Natural killer cell treated with Interleukin-12 subunit alpha and Interleukin-12 subunit beta and Interleukin-15 and Interleukin-18, amount 100 ng/mL, for 72 hours (primary cell): ENCODE data around the gene ARL10. TPM values are rescaled to one million over a fixed set of nuclear protein-coding genes. Genes with fewer than 3 reads are reported as not detected.
"Not testable (repeated sequence)": the region's sequence is repeated elsewhere in the genome, so short reads cannot be mapped to it uniquely, and the experiment has no call there.

Source experiments
- ATAC-seq, 2 donors: fragments of 150-1000 bp; cut with Tn5 transposase in 1 of 2; sonication (Bioruptor Pico), chemical (Tn5 transposase) in 1 of 2; 2 replicates each; pipeline ENCODE4 v1.10.0; 2021
- DNase-seq: peaks from one replicate; pipeline ENCODE4 v3.0.0; 2022; ENCODE audit warnings: low spot score
- H3K27ac Mint-ChIP-seq, 2 donors: 1 replicate in 1 of 2; 2 replicates in 1 of 2; pipeline ENCODE4 v1.8.0; 2022; ENCODE audit warnings: mixed read lengths in 2 of 2, mild to moderate bottlenecking in 1 of 2, moderate library complexity in 1 of 2
- H3K27me3 Mint-ChIP-seq, 2 donors: 1 replicate in 1 of 2; 2 replicates in 1 of 2; pipeline ENCODE4 v1.8.0; 2022; ENCODE audit warnings: mixed read lengths in 2 of 2
- H3K36me3 Mint-ChIP-seq: one replicate; pipeline ENCODE4 v1.8.0; 2022; ENCODE audit warnings: mixed read lengths
- H3K4me1 Mint-ChIP-seq, 2 donors: 1 replicate in 1 of 2; 2 replicates in 1 of 2; pipeline ENCODE4 v1.8.0; 2022; ENCODE audit warnings: low read depth in 2 of 2, mixed read lengths in 2 of 2, mild to moderate bottlenecking in 1 of 2
- H3K4me3 Mint-ChIP-seq: one replicate; pipeline ENCODE4 v1.8.0; 2022; ENCODE audit warnings: mixed read lengths
- H3K9me3 Mint-ChIP-seq: 2 replicates; pipeline ENCODE4 v1.8.0; 2022; ENCODE audit warnings: mixed read lengths
- total RNA-seq, 2 donors: library from RNA; stranded (reverse); gene quantifications; one replicate each; pipeline ENCODE4 v1.2.3, GENCODE V29; 2022

ARL10 gene
- total RNA-seq, 2 donors from 2014 or later, result 8.1 to 12.9 TPM

DNA sequence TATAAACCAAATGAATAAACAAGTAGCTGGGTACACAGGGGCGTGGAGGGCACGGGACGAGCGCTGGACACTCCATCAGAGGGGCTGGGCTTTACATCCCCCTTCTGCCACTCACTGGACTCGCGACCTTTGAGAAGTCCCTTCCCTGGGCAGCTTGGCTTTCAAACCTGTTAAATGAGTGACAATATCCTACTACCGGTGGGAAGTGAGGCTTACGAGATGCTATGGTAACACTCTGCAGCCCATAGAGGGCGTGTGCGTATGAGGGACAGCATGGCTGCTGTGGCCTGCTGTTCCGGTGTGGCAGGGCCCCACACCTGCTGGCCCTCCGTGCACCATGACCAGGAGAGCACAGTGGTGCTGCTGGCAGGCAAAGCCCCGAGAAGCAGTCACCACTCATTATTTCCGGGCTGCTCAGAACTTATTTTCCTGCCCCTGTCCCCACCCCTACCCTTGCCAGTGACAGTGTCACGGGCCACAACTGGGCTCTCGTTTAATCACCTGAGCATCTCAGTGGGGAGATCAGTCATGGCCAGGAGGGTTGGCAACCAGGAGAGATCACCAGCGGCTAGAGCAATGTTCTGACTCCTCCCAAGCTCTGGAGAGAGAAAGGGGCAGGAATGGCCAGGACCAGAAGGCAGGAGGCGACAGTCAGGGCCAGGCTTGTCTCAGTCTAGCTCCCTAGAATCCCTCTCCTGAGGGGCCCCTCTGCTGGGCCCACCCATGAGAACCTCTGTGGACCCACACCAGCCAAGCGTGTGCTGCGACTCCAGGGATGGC lies 40.6 kb downstream of the ARL10 start:
- peaks cover 0 to 6% of the 10 kb centered on the region in 2 donors for H3K4me1 Mint-ChIP-seq
- ATAC-seq, result no peak
- H3K36me3 Mint-ChIP-seq, result peaks cover 6% of the 10 kb centered on the region
- H3K27me3 Mint-ChIP-seq, result no peaks in the 10 kb centered on the region
- no peaks in the 10 kb centered on the region for H3K9me3 Mint-ChIP-seq
- H3K27ac Mint-ChIP-seq, result no peak overlapping the region
- no peak for DNase-seq
- H3K4me3 Mint-ChIP-seq, result no peak overlapping the region

DNA sequence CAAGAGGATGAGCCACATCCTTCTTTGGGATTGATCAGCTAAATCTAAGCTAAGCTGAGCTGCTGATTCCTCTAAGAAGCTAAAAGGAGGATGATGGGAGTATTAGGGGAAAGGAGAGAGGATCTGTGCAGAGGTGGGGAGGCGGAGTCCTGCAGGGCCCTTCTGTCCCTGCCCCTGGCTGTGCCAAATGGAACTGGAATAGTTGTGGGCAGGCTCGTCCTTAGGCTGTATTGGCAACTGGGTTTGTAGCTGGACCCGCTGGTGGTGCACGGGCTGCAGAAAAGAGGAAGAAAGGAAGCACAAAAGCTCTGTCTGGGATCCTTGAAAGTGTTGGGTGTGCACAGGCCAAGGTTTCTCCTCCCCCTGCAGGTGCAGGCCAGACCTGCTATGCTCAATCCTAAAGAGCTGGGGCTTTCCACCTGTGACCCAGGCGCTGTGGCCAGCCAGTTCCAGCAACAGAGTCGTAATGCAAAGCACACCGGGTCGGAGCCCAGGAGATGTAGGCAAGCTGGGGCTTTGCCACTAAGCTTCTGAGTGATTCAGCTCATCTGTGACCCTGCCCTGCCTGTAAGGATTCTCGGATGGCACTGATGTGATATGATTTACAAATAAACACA lies 41.3 kb downstream of the ARL10 start:
- ATAC-seq (no peak), DNase-seq (no peak)
- peaks cover 6% of the 10 kb centered on the region for H3K36me3 Mint-ChIP-seq
- H3K27ac Mint-ChIP-seq, result no peak overlapping the region
- peaks cover 0 to 13% of the 10 kb centered on the region in 2 donors for H3K4me1 Mint-ChIP-seq
- H3K4me3 Mint-ChIP-seq, result no peak overlapping the region
- no peaks in the 10 kb centered on the region for H3K9me3 Mint-ChIP-seq
- no peaks in the 10 kb centered on the region for H3K27me3 Mint-ChIP-seq

DNA sequence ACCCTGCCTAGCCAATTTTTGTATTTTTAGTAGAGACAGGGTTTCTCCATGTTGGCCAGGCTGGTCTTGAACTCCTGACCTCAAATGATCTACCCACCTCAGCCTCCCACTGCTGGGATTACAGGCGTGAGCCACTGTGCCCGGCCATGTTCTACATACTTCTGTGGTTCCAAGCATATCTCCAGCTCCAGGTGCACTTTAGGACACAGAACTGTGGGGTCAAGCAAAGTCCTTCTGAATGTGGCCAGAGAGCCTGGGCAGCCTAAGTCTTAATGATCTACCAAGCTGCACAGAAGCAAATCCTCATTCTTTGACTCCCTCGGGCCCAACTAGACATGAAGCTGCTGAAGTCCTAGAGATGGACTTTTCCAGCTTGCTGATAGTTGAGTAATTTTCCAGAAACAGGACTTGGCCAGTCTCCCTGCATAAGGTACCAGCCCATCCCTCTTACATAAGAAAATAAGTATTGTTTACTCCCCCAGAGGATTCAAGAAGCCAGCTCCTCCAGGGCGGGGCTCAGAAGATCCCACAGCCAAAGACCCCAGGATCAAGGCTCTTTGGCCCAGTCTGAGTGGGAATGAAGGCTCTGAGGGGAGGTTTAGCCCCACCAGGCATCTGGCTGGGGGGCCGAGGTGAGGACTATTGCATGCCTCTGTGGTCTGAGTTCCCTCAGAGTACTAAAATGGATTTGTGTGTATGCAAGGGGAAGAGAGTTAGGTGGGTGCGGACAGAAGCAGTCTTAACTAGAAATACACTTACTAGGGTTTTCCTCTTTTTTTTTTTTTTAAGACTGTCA lies 42.4 kb downstream of the ARL10 start:
- H3K27me3 Mint-ChIP-seq, result no peaks in the 10 kb centered on the region
- ATAC-seq, result no peak
- DNase-seq, result no peak
- H3K4me1 Mint-ChIP-seq, result peaks cover 0 to 16% of the 10 kb centered on the region in 2 donors
- H3K9me3 Mint-ChIP-seq, result no peaks in the 10 kb centered on the region
- peaks cover 6% of the 10 kb centered on the region for H3K36me3 Mint-ChIP-seq
- no peak overlapping the region for H3K27ac Mint-ChIP-seq
- H3K4me3 Mint-ChIP-seq, result no peak overlapping the region

DNA sequence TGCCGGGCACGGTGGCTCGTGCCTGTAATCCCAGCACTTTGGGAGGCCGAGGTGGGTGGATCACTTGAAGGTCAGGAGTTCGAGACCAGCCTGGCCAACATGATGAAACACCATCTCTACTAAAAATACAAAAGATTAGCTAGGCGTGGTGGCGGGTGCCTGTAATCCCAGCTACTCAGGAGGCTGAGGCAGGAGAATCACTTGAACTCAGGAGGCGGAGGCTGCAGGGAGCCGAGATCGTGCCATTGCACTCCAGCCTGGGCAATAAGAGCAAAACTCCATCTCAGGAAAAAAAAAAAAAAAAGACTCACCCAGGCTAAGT lies 42.9 kb downstream of the ARL10 start:
- DNase-seq, H3K36me3 Mint-ChIP-seq, ATAC-seq, H3K27ac Mint-ChIP-seq, H3K4me3 Mint-ChIP-seq, H3K27me3 Mint-ChIP-seq, H3K9me3 Mint-ChIP-seq: not testable (repeated sequence)
- peaks cover 0 to 21% of the 10 kb centered on the region in 2 donors for H3K4me1 Mint-ChIP-seq

DNA sequence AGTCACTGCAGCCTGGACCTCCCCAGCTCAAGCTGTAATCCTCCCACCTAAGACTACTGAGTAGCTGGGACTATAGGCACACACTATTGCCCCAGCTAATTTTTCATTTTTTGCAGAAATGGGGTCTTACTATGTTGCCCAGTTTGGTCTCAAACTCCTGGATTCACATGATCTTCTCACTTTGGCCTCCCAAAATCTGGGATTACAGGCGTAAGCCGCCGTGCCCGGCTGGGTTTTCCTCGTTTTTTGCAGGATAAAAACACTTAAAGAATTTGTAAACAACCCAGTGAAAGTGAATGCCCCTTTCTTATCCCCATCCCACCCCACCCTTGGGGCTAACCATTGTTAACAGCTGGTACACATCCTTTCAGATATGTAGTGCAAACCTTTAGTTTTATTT lies 43.3 kb downstream of the ARL10 start:
- peaks cover 6% of the 10 kb centered on the region for H3K36me3 Mint-ChIP-seq
- H3K4me1 Mint-ChIP-seq, result peaks cover 0 to 21% of the 10 kb centered on the region in 2 donors
- DNase-seq, result no peak
- no peaks in the 10 kb centered on the region for H3K9me3 Mint-ChIP-seq
- no peak overlapping the region for H3K27ac Mint-ChIP-seq
- ATAC-seq, result no peak
- no peaks in the 10 kb centered on the region for H3K27me3 Mint-ChIP-seq
- no peak overlapping the region for H3K4me3 Mint-ChIP-seq

DNA sequence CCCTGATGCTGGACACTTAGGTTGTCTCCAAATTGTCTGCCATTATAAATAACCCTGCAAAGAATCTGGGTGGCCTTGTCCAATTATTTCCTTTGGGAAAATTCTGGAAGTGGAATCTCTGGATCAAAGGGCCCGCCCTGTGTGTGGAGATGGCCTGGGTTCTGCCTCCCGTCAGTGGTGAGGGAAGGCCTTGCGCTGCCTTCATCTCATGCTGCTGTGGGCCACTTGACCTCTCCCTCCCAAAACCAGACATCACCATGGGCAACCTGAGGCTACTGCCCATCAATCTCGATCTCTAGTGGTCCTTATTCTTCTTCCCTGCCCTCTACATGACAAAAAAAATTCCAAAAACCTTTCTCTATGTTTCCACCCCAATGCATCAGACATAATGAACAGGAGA lies 44.5 kb downstream of the ARL10 start:
- no peaks in the 10 kb centered on the region for H3K27me3 Mint-ChIP-seq
- H3K36me3 Mint-ChIP-seq, result peaks cover 6% of the 10 kb centered on the region
- ATAC-seq, result no peak
- no peak for DNase-seq
- H3K4me3 Mint-ChIP-seq, result no peak overlapping the region
- no peak overlapping the region for H3K27ac Mint-ChIP-seq
- H3K9me3 Mint-ChIP-seq, result no peaks in the 10 kb centered on the region
- H3K4me1 Mint-ChIP-seq, result peaks cover 4 to 26% of the 10 kb centered on the region in 2 donors

DNA sequence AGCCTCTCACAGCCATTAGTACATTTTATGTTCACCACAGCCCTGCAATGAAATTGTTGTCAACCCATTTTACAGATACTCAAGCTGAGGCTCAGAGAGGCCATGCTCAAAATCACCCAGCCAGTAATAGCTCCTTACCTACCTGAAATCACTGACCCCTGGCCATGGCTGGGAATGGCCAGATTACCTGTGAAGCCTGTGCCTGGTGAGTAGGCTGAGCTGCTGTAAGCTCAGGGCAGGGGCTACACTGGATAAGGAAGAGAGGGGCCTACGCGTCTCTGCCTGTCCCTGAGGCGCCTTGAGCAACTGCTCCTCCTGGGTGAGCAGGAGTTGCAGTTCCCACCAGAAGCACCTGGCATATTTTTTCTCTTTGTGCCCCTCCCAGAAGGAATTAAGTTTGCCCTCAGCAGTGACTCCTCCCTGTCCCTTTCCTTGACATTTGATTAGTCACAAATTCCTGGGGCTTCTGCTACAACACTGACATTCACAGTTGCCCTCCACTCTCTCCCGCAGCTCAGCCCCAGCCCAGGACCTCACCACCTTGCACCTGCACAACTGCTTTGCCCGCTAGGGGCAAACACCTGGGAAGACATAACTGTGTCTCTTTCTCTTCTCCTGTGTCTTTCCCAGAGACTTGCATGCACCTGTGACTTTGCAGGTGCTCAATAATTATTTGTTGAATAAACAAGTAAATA lies 45.3 kb downstream of the ARL10 start:
- Mint-ChIP-seq H3K4me3 (no peak overlapping the region), H3K27me3 (no peaks in the 10 kb centered on the region), H3K4me1 (peaks cover 13 to 31% of the 10 kb centered on the region in 2 donors), H3K9me3 (no peaks in the 10 kb centered on the region), H3K27ac (no peak overlapping the region), H3K36me3 (peaks cover 6% of the 10 kb centered on the region)
- DNase-seq, result no peak
- ATAC-seq, result no peak

DNA sequence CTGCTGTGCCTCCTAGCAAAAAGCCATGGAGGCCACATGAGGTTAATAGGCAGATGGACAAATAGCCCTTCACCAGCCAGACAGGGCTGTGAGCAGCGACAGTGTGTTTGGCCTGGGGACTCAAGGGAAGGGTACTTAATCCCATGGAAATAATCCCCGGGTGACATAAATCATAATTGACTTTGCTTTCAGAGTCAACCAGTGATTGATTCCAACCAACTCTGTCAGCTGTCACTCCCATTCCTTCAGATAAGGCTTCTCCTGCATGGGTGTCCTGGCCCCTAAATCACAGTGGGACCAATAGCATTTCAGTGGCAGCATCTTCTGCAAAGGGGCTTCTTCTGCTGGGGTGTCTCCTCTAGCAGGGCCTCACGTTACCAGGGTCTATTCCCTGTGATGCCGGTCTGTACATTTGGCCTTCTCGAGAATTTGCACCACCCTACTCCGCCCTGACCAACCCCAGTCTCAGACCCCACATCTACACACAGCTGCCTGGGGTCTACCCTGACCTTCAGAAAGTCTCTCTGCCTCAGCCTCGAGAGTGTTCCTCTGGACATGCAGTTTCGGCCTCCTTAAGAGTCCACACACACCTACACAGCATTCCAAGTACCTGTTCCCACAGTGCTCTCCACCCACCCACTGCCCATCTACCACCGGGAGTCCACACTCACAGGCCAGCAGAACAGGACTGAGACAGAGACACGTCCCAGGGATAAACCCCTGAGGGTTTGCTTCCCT lies 47.4 kb downstream of the ARL10 start:
- Mint-ChIP-seq H3K4me1 (peaks cover 18 to 39% of the 10 kb centered on the region in 2 donors), H3K27ac (peak overlapping the region in 1 of 2 donors; percentile 49), H3K27me3 (no peaks in the 10 kb centered on the region), H3K4me3 (no peak overlapping the region), H3K36me3 (peaks cover 6% of the 10 kb centered on the region), H3K9me3 (no peaks in the 10 kb centered on the region)
- DNase-seq, result no peak
- no peak for ATAC-seq

DNA sequence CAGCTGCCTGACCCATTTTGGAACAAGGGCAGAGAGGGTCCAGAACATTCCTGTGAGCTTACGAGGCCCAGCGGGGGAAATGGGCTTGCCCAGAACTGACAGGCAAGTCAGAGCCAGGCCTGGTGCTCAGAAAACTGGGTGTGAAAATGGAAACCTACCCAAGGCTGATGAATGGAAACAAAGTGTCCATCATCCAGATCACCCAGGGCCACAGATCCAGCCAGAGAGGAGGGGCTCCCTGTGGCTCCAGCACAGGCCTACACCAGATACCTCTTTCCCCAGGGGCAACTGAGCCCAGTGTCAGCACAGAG lies 47.9 kb downstream of the ARL10 start:
- H3K27me3 Mint-ChIP-seq, result no peaks in the 10 kb centered on the region
- ATAC-seq (no peak), DNase-seq (no peak)
- H3K27ac Mint-ChIP-seq, result no peak overlapping the region
- H3K4me3 Mint-ChIP-seq, result no peak overlapping the region
- peaks cover 18 to 39% of the 10 kb centered on the region in 2 donors for H3K4me1 Mint-ChIP-seq
- peaks cover 6% of the 10 kb centered on the region for H3K36me3 Mint-ChIP-seq
- no peaks in the 10 kb centered on the region for H3K9me3 Mint-ChIP-seq

DNA sequence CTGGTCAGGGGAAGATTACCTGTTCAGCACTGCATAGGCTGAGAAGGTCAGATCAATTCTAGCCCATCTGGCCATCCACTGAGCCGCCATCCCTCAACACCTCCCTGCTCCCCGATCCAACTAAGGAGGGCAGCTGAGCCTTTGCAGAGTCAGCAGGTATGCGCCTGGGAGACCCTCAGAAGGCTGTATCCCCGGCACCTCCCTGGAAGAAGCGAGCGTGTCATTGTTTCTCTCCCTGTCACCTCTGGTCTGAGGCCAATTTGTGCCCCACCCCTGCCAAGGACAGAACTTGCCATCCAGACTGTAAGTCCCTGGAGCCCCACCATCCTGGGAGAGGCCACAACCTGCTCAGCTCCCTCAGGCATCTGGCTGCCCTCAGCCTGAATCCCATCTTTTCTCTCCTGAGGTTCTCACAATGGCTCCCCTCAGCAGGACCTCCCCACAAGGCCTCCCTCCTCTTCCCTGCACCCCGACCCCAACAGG lies 48.5 kb downstream of the ARL10 start:
- peak overlapping the region in 1 of 2 donors; percentile 43 for H3K27ac Mint-ChIP-seq
- no peaks in the 10 kb centered on the region for H3K9me3 Mint-ChIP-seq
- no peak for ATAC-seq
- no peaks in the 10 kb centered on the region for H3K27me3 Mint-ChIP-seq
- H3K36me3 Mint-ChIP-seq, result peaks cover 6% of the 10 kb centered on the region
- no peak for DNase-seq
- peaks cover 18 to 39% of the 10 kb centered on the region in 2 donors for H3K4me1 Mint-ChIP-seq
- no peak overlapping the region for H3K4me3 Mint-ChIP-seq

DNA sequence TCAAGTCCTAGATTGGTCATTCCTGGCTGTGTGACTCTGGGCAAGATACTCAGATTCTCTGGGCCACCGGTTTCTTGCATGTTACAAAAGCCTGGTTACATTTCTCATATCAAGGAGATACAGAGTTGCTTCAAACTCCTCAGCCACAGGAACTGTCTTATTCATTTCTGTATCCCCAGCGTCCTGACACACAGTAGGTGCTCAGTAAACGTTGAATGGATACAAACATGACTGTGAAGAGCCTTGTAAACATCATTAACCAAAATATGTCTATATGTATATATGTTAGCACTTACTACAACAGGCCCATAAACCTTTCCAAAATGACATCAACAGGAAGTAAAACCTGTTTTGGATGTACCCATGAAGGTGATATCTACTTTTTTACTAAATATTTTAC lies 49.4 kb downstream of the ARL10 start:
- no peaks in the 10 kb centered on the region for H3K27me3 Mint-ChIP-seq
- DNase-seq (no peak), ATAC-seq (no peak)
- H3K4me1 Mint-ChIP-seq, result peaks cover 18 to 39% of the 10 kb centered on the region in 2 donors
- H3K4me3 Mint-ChIP-seq, result peak overlapping the region; percentile 86
- H3K36me3 Mint-ChIP-seq, result peaks cover 5% of the 10 kb centered on the region
- peak overlapping the region; percentile 34 to 77 for H3K27ac Mint-ChIP-seq
- H3K9me3 Mint-ChIP-seq, result no peaks in the 10 kb centered on the region

DNA sequence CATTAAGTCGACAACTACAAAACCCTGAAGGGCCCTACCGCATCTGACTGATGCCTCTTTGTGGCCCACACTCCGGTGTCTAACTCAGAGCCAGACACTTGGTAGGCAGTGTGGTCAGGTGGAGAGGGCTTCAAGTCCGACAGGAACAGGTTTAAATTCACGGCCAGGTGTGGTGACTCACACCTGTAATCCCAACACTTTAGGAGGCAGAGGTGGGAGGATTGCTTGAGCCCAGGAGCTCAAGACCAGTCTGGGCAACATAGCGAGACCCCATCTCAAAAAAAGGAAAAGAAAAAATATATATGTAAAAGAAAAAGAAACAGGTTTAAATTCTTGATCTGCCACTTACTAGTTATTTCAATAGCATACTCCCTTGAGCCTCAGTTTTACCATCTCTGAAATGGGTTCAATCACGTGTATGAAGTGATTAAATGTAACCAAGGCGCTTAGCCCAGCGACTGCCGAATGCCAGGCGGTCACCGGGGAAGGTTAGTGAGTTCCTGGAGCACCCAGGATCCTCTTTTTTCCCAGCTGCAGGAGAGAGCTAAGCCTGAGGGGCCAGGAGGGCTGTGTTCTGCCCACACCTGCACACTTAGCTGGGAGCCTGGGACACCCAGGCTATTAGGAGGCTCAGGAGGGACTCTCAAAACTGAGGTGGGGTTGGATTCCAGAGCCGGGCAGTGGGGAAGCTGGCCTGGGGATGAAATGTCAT lies 50.1 kb downstream of the ARL10 start:
- peak overlapping the region; percentile 86 for H3K4me3 Mint-ChIP-seq
- DNase-seq, result no peak
- H3K9me3 Mint-ChIP-seq, result no peaks in the 10 kb centered on the region
- peak overlapping the region; percentile 34 to 77 for H3K27ac Mint-ChIP-seq
- no peak for ATAC-seq
- peaks cover 18 to 39% of the 10 kb centered on the region in 2 donors for H3K4me1 Mint-ChIP-seq
- peaks cover 0 to 3% of the 10 kb centered on the region in 2 donors for H3K27me3 Mint-ChIP-seq
- no peaks in the 10 kb centered on the region for H3K36me3 Mint-ChIP-seq
